Lower leg skin (tissue), 3 donors: ENCODE results near the gene FOLH1.

ENCODE experiments used
- POLR2A ChIP-seq, 2 donors: fragments of 450-650 bp; IDR thresholded peaks; one replicate each; pipeline ENCODE4 v1.6.1; 2016 to 2017; ENCODE audit warnings: antibody characterized with exemption in 2 of 2, mild to moderate bottlenecking in 1 of 2, moderate library complexity in 1 of 2
- TF ChIP-seq, protein P1 (sequence below), 3 donors: fragments of 450-650 bp; IDR thresholded peaks; one replicate each; pipeline ENCODE4 v1.5.1; 2016; ENCODE audit warnings: antibody characterized with exemption in 3 of 3, mild to moderate bottlenecking in 3 of 3, moderate library complexity in 2 of 3

- TF ChIP-seq, protein P1, sequence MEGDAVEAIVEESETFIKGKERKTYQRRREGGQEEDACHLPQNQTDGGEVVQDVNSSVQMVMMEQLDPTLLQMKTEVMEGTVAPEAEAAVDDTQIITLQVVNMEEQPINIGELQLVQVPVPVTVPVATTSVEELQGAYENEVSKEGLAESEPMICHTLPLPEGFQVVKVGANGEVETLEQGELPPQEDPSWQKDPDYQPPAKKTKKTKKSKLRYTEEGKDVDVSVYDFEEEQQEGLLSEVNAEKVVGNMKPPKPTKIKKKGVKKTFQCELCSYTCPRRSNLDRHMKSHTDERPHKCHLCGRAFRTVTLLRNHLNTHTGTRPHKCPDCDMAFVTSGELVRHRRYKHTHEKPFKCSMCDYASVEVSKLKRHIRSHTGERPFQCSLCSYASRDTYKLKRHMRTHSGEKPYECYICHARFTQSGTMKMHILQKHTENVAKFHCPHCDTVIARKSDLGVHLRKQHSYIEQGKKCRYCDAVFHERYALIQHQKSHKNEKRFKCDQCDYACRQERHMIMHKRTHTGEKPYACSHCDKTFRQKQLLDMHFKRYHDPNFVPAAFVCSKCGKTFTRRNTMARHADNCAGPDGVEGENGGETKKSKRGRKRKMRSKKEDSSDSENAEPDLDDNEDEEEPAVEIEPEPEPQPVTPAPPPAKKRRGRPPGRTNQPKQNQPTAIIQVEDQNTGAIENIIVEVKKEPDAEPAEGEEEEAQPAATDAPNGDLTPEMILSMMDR (IDR thresholded peaks at IDR 0.05), result no peak
- no peak for TF ChIP-seq POLR2A (IDR thresholded peaks at IDR 0.05)
Observed at GRCh38 chr11:49221112-49221511, 12.7 kb upstream of the FOLH1 start.
